Measurements from ENCODE around the gene NBDY. TPM values are rescaled to one million over a fixed set of nuclear protein-coding genes. Genes with fewer than 3 reads are reported as not detected.
A peak's percentile ranks its signal among the peaks of the same experiment; 100 is the strongest.
"Not testable (repeated sequence)": the region's sequence is repeated elsewhere in the genome, so short reads cannot be mapped to it uniquely, and the experiment has no call there.

Gene NBDY
- 10 to 100 TPM; 52.3 to 63.6 TPM for total RNA-seq

- DNase-seq (ENCODE audit: low spot score in 2 of 2) (peak; percentile 17 to 57), ATAC-seq (peak; percentile 78 to 85)
- Mint-ChIP-seq H3K27ac (peak within 1 kb of the TSS; percentile 90), H3K9me3 (no peaks in the 10 kb centered on the region), H3K36me3 (no peaks in the 10 kb centered on the region)
These were observed at the start of gene NBDY for GRCh38 chrX:56729152-56729850. NBDY (plus strand) TSS chrX:56729243; CDS start chrX:56729354, 111 bp downstream.

- H3K36me3 Mint-ChIP-seq, H3K27ac Mint-ChIP-seq: not testable (repeated sequence)
These were observed 24.5 kb upstream of the NBDY start for GRCh38 chrX:56704530-56704929.

GRCh38 chrX:56726605-56727004 is 2.4 kb upstream of the NBDY start:
- H3K36me3 Mint-ChIP-seq = no peaks in the 10 kb centered on the region
- H3K9me3 Mint-ChIP-seq = no peaks in the 10 kb centered on the region
- no peak for DNase-seq (ENCODE audit: low spot score in 2 of 2)
- peak; percentile 54 to 56 for ATAC-seq
- no peak overlapping the region for H3K27ac Mint-ChIP-seq

More at GRCh38 chrX:56704530-56704929, 24.5 kb upstream of the NBDY start:
- H3K9me3 Mint-ChIP-seq = peaks cover 6 to 17% of the 10 kb centered on the region in 2 donors
- DNase-seq (ENCODE audit: low spot score in 2 of 2); ATAC-seq: not testable (repeated sequence)

- Mint-ChIP-seq H3K27ac (peak overlapping the region; percentile 9 to 48), H3K36me3 (no peaks in the 10 kb centered on the region), H3K9me3 (no peaks in the 10 kb centered on the region)
- no peak for ATAC-seq
- no peak for DNase-seq (ENCODE audit: low spot score in 2 of 2)
These were observed 1.5 kb upstream of the NBDY start for GRCh38 chrX:56727531-56727930.

- peak overlapping the region in 1 of 2 donors; percentile 48 for H3K27ac Mint-ChIP-seq
- DNase-seq (ENCODE audit: low spot score in 2 of 2) (no peak), ATAC-seq (no peak)
- H3K9me3 Mint-ChIP-seq = no peaks in the 10 kb centered on the region
- H3K36me3 Mint-ChIP-seq = no peaks in the 10 kb centered on the region
These were observed 722 bp upstream of the NBDY start for GRCh38 chrX:56728321-56728720.

- no peaks in the 10 kb centered on the region for H3K9me3 Mint-ChIP-seq
- DNase-seq (ENCODE audit: low spot score in 2 of 2) (no peak), ATAC-seq (peak in 1 of 2 donors; percentile 38)
These were observed 291 bp upstream of the NBDY start for GRCh38 chrX:56728752-56729151.

GRCh38 chrX:56733459-56734046 is 4.5 kb downstream of the NBDY start:
- Mint-ChIP-seq H3K9me3 (no peaks in the 10 kb centered on the region), H3K27ac (no peak overlapping the region), H3K36me3 (peaks cover 10 to 14% of the 10 kb centered on the region in 2 donors)
- peak; percentile 48 to 53 for ATAC-seq
- peak in 1 of 2 donors; percentile 58 for DNase-seq (ENCODE audit: low spot score in 2 of 2)

More at GRCh38 chrX:56728752-56729151, 291 bp upstream of the NBDY start:
- peak overlapping the region; percentile 90 for H3K27ac Mint-ChIP-seq
- no peaks in the 10 kb centered on the region for H3K36me3 Mint-ChIP-seq

- Mint-ChIP-seq H3K9me3 (peaks cover 0 to 4% of the 10 kb centered on the region in 2 donors), H3K36me3 (peaks cover 18 to 21% of the 10 kb centered on the region in 2 donors), H3K27ac (no peak overlapping the region)
- DNase-seq (ENCODE audit: low spot score in 2 of 2) (no peak), ATAC-seq (no peak)
These were observed 7.2 kb downstream of the NBDY start for GRCh38 chrX:56736219-56736618.

GRCh38 chrX:56738670-56739069 is 9.6 kb downstream of the NBDY start:
- DNase-seq (ENCODE audit: low spot score in 2 of 2) = no peak
- Mint-ChIP-seq H3K36me3 (peaks cover 35 to 37% of the 10 kb centered on the region in 2 donors), H3K27ac (no peak overlapping the region), H3K9me3 (peaks cover 0 to 4% of the 10 kb centered on the region in 2 donors)
- no peak for ATAC-seq

- ATAC-seq = peak; percentile 54 to 83
- DNase-seq (ENCODE audit: low spot score in 2 of 2) = no peak
- peak overlapping the region in 1 of 2 donors; percentile 23 for H3K27ac Mint-ChIP-seq
- H3K9me3 Mint-ChIP-seq = peaks cover 0 to 10% of the 10 kb centered on the region in 2 donors
- H3K36me3 Mint-ChIP-seq = peaks cover 23 to 45% of the 10 kb centered on the region in 2 donors
These were observed 16.0 kb downstream of the NBDY start for GRCh38 chrX:56744996-56745395.

GRCh38 chrX:56746996-56747395 is 18.0 kb downstream of the NBDY start:
- no peak overlapping the region for H3K27ac Mint-ChIP-seq

GRCh38 chrX:56751071-56751470 is 22.0 kb downstream of the NBDY start:
- ATAC-seq (no peak), DNase-seq (ENCODE audit: low spot score in 2 of 2) (no peak)
- Mint-ChIP-seq H3K36me3 (peaks cover 21 to 30% of the 10 kb centered on the region in 2 donors), H3K9me3 (peaks cover 6 to 19% of the 10 kb centered on the region in 2 donors), H3K27ac (no peak overlapping the region)

More at GRCh38 chrX:56746996-56747395, 18.0 kb downstream of the NBDY start:
- DNase-seq (ENCODE audit: low spot score in 2 of 2) = no peak
- no peak for ATAC-seq
- peaks cover 0 to 6% of the 10 kb centered on the region in 2 donors for H3K9me3 Mint-ChIP-seq
- peaks cover 10 to 30% of the 10 kb centered on the region in 2 donors for H3K36me3 Mint-ChIP-seq

GRCh38 chrX:56757327-56757726 is 28.3 kb downstream of the NBDY start:
- no peak overlapping the region for H3K27ac Mint-ChIP-seq
- peaks cover 6 to 13% of the 10 kb centered on the region in 2 donors for H3K9me3 Mint-ChIP-seq
- H3K36me3 Mint-ChIP-seq = peaks cover 17 to 19% of the 10 kb centered on the region in 2 donors
- no peak for DNase-seq (ENCODE audit: low spot score in 2 of 2)
- no peak for ATAC-seq

GRCh38 chrX:56758456-56758855 is 29.4 kb downstream of the NBDY start:
- Mint-ChIP-seq H3K36me3 (peaks cover 13 to 15% of the 10 kb centered on the region in 2 donors), H3K27ac (peak overlapping the region in 1 of 2 donors; percentile 36), H3K9me3 (peaks cover 6 to 10% of the 10 kb centered on the region in 2 donors)
- DNase-seq (ENCODE audit: low spot score in 2 of 2) (no peak), ATAC-seq (no peak)

GRCh38 chrX:56759736-56760409 is 30.8 kb downstream of the NBDY start:
- H3K27ac Mint-ChIP-seq = no peak overlapping the region
- no peak for ATAC-seq

GRCh38 chrX:56760410-56761124 is 31.5 kb downstream of the NBDY start:
- not testable (repeated sequence) for DNase-seq (ENCODE audit: low spot score in 2 of 2); H3K36me3 Mint-ChIP-seq; ATAC-seq; H3K27ac Mint-ChIP-seq; H3K9me3 Mint-ChIP-seq

More at GRCh38 chrX:56759736-56760409, 30.8 kb downstream of the NBDY start:
- Mint-ChIP-seq H3K36me3 (peaks cover under 1% of the 10 kb centered on the region in 2 donors), H3K9me3 (no peaks in the 10 kb centered on the region)
- no peak for DNase-seq (ENCODE audit: low spot score in 2 of 2)

Measured in activated naive CD4-positive, alpha-beta T cell treated with anti-CD3 and anti-CD28 coated beads, Interleukin-2, amount 50 U/mL, for 72 hours (primary cell).